B cell (primary cell): ENCODE measurements around the gene CREM. TPM values are rescaled to one million over a fixed set of nuclear protein-coding genes. Genes with fewer than 3 reads are reported as not detected.

Source experiments
- ATAC-seq: fragments of 200-7000 bp; cut with Tn5 transposase; one replicate; pipeline ENCODE4 v1.10.0; 2021; ENCODE audit warnings: low read depth, mild to moderate bottlenecking, moderate number of reproducible peaks, moderate library complexity
- CTCF ChIA-PET: fragments of 350-600 bp; sonication (Branson Sonifier 250); formaldehyde crosslinking; loops from one replicate; lab custom pipeline; 2021; ENCODE audit warnings: antibody characterized with exemption, inconsistent platforms; lab: Charles Lee
- POLR2A ChIA-PET: fragments of 350-600 bp; sonication (Branson Sonifier 250); formaldehyde crosslinking; loops from one replicate; lab custom pipeline; 2021; ENCODE audit warnings: antibody characterized with exemption; lab: Charles Lee
- DNase-seq: peaks from one replicate; pipeline ENCODE4 v3.0.0; 2013
- H2AFZ ChIP-seq: 2 replicates; pipeline ENCODE4 v1.6.1; 2012; ENCODE audit warnings: mild to moderate bottlenecking, low read depth, low read length; ENCODE audit not compliant: insufficient read depth, poor library complexity, severe bottlenecking
- H3K27ac ChIP-seq, 2 donors: 1 replicate in 1 of 2; 2 replicates in 1 of 2; pipeline ENCODE4 v1.5.1; 2012 to 2013; ENCODE audit warnings: low read length in 2 of 2, mild to moderate bottlenecking in 2 of 2, moderate library complexity in 1 of 2
- H3K27me3 ChIP-seq, 4 experiments: fragments of 200-600 bp in 1 of 4; sonication (generic) in 1 of 4; replicated peaks in 1 of 4; 1 replicate in 2 of 4; 2 replicates in 2 of 4; pipeline versions ENCODE4 v1.6.1 to v1.7.0; 2013 to 2016; ENCODE audit warnings: low read length in 3 of 4, mild to moderate bottlenecking in 2 of 4, mixed read lengths in 1 of 4, moderate library complexity in 1 of 4; ENCODE audit not compliant: insufficient read depth in 4 of 4, control insufficient read depth in 3 of 4; ENCODE audit errors: control extremely low read depth in 1 of 4
- H3K36me3 ChIP-seq, 2 experiments: replicated peaks in 1 of 2; 1 replicate in 1 of 2; 2 replicates in 1 of 2; pipeline versions ENCODE4 v1.6.1 to v1.7.1; 2013; ENCODE audit warnings: low read length in 1 of 2; ENCODE audit not compliant: insufficient read depth in 2 of 2, control insufficient read depth in 1 of 2; ENCODE audit errors: control extremely low read depth in 1 of 2, extremely low read depth in 1 of 2
- H3K4me1 ChIP-seq, 2 donors: fragments of 200-600 bp in 1 of 2; sonication (generic) in 1 of 2; 1 replicate in 1 of 2; 2 replicates in 1 of 2; pipeline versions ENCODE4 v1.5.1 to v1.6.1; 2013 to 2017; ENCODE audit warnings: low read length in 2 of 2; ENCODE audit not compliant: control insufficient read depth in 2 of 2, insufficient read depth in 2 of 2
- H3K4me2 ChIP-seq: replicated peaks from 2 replicates; pipeline ENCODE3; 2012; ENCODE audit warnings: mild to moderate bottlenecking, low read depth, low read length; ENCODE audit not compliant: poor library complexity, severe bottlenecking
- H3K4me3 ChIP-seq, 5 experiments: fragments of 200-600 bp in 1 of 5; sonication (generic) in 1 of 5; 1 replicate in 3 of 5; 2 replicates in 2 of 5; pipeline versions ENCODE4 v1.5.1 to v1.7.0; 2011 to 2016; ENCODE audit warnings: low read length in 4 of 5, mild to moderate bottlenecking in 4 of 5, low read depth in 2 of 5, control low read depth in 1 of 5, moderate library complexity in 1 of 5; ENCODE audit not compliant: insufficient read depth in 1 of 5; ENCODE audit errors: control extremely low read depth in 1 of 5, extremely low read depth in 1 of 5
- H3K79me2 ChIP-seq: fragments of 200-600 bp; sonication (generic); one replicate; pipeline ENCODE4 v1.6.0; 2016; ENCODE audit warnings: low read length; ENCODE audit not compliant: control insufficient read depth, insufficient read depth
- H3K9ac ChIP-seq: fragments of 200-600 bp; sonication (generic); 2 replicates; pipeline ENCODE4 v1.6.1; 2017; ENCODE audit warnings: mild to moderate bottlenecking, low read length, moderate library complexity
- H3K9me3 ChIP-seq, 3 donors: one replicate each; pipeline versions ENCODE4 v1.6.1 to v1.7.1; 2013; ENCODE audit warnings: low read length in 2 of 3; ENCODE audit not compliant: control insufficient read depth in 2 of 3, insufficient read depth in 1 of 3; ENCODE audit errors: control extremely low read depth in 1 of 3
- H4K20me1 ChIP-seq: 2 replicates; pipeline ENCODE4 v1.6.0; 2012; ENCODE audit warnings: mild to moderate bottlenecking, low read length; ENCODE audit not compliant: insufficient read depth, control insufficient read depth, poor library complexity, severe bottlenecking
- H3K27ac Mint-ChIP-seq: one replicate; pipeline ENCODE4 v1.8.0; 2021; ENCODE audit warnings: mixed read lengths
- H3K27me3 Mint-ChIP-seq: one replicate; pipeline ENCODE4 v1.8.0; 2021; ENCODE audit warnings: mixed read lengths
- H3K4me1 Mint-ChIP-seq: one replicate; pipeline ENCODE4 v1.8.0; 2021; ENCODE audit warnings: mixed read lengths
- H3K4me3 Mint-ChIP-seq: one replicate; pipeline ENCODE4 v1.8.0; 2021; ENCODE audit warnings: mixed read lengths
- H3K9me3 Mint-ChIP-seq: one replicate; pipeline ENCODE4 v1.8.0; 2022; ENCODE audit warnings: mixed read lengths; ENCODE audit not compliant: insufficient read depth
- CTCF ChIP-seq: fragments of 200-600 bp; IDR thresholded peaks from one replicate; pipeline ENCODE4 v1.8.0; 2022; ENCODE audit warnings: antibody characterized with exemption, mild to moderate bottlenecking
- EZH2 ChIP-seq: IDR thresholded peaks from 2 replicates; pipeline ENCODE4 v1.6.1; 2012; ENCODE audit warnings: borderline replicate concordance, low read depth, mild to moderate bottlenecking, moderate library complexity, low read length; ENCODE audit not compliant: insufficient read depth, poor library complexity, severe bottlenecking
- WGBS: methylation state at CpG from one replicate; pipeline ENCODE4 v1.1.5; 2013; ENCODE audit warnings: missing lambda C conversion rate; ENCODE audit not compliant: insufficient coverage; 5-methylcytosine and 5-hydroxymethylcytosine counted together
- intact Hi-C: fragments of 100-400 bp; cut with micrococcal nuclease; formaldehyde crosslinking; loops from one replicate; pipeline ENCODE4 v1.10.0; 2022
- polyA plus RNA-seq: library from polyadenylated mRNA; depleted of rRNA; stranded (reverse); fragments of >200 nt; gene quantifications from 2 replicates; pipeline ENCODE4 v1.2.3, GENCODE V29; 2012
- total RNA-seq, 2 donors: library from RNA; stranded (reverse); fragments of 120-200 nt in 1 of 2; gene quantifications; 1 replicate in 1 of 2; 2 replicates in 1 of 2; pipeline versions ENCODE4 v1.2.3 to v1.2.4, GENCODE V29; 2013 to 2022

CREM gene
- total and polyA plus RNA-seq, 2 donors (not counting 1 experiment from before 2014, with no cell fraction given), result 7.3 to 94.6 TPM

GRCh38 chr10:35236739-35237138 is 110.1 kb downstream of the CREM start:
- Histone ChIP-seq H3K9ac (no peak overlapping the region), H4K20me1 (no peaks in the 10 kb centered on the region), H3K27ac (no peak overlapping the region), H3K36me3 (no peaks in the 10 kb centered on the region), H3K4me2 (no peak overlapping the region), H3K27me3 (no peaks in the 10 kb centered on the region), H2AFZ (no peak overlapping the region), H3K9me3 (no peaks in the 10 kb centered on the region), H3K4me3 (no peak overlapping the region), H3K79me2 (no peaks in the 10 kb centered on the region), H3K4me1 (no peaks in the 10 kb centered on the region)
- Mint-ChIP-seq H3K4me1 (no peaks in the 10 kb centered on the region), H3K27ac (no peak overlapping the region), H3K9me3 (no peaks in the 10 kb centered on the region), H3K4me3 (no peak overlapping the region), H3K27me3 (no peaks in the 10 kb centered on the region)
- ATAC-seq (no peak), DNase-seq (no peak)
- WGBS, result 100% methylated on average over 1 of the region's 3 CpGs
- TF ChIP-seq EZH2, result no peak
- TF ChIP-seq CTCF, result no peak
- ChIA-PET POLR2A (no interaction called here), CTCF (no interaction called here)
- intact Hi-C loops, result no loop called here

GRCh38 chr10:35237766-35238512 is 111.3 kb downstream of the CREM start:
- no peaks in the 10 kb centered on the region for H3K27me3 ChIP-seq
- no peak overlapping the region for H3K4me2 ChIP-seq
- no peak for DNase-seq
- no peaks in the 10 kb centered on the region for H3K79me2 ChIP-seq
- whole genome bisulfite sequencing, result 91% methylated on average over 15 of the region's 15 CpGs
- intact Hi-C loops, result no loop called here
- no peak overlapping the region for H3K27ac ChIP-seq
- H3K4me3 Mint-ChIP-seq, result no peak overlapping the region
- H3K27me3 Mint-ChIP-seq, result peaks cover 3% of the 10 kb centered on the region
- H3K27ac Mint-ChIP-seq, result no peak overlapping the region
- H2AFZ ChIP-seq, result no peak overlapping the region
- no peak for ATAC-seq
- H3K9ac ChIP-seq, result no peak overlapping the region
- ChIA-PET CTCF (interaction anchor here (0.7 to 3.4 kb wide), 6 partner anchors 18 to 326 kb away, joined by 3 to 22 read pairs (median 9); partner anchors contain the start of gene CREM), POLR2A (no interaction called here)
- H3K36me3 ChIP-seq, result no peaks in the 10 kb centered on the region
- H3K4me1 ChIP-seq, result no peaks in the 10 kb centered on the region
- H3K4me3 ChIP-seq, result no peak overlapping the region
- no peaks in the 10 kb centered on the region for H3K4me1 Mint-ChIP-seq
- H3K9me3 ChIP-seq, result no peaks in the 10 kb centered on the region
- no peaks in the 10 kb centered on the region for H4K20me1 ChIP-seq
- TF ChIP-seq CTCF (no peak), EZH2 (no peak)
- no peaks in the 10 kb centered on the region for H3K9me3 Mint-ChIP-seq
